Gastrocnemius medialis (tissue), 4 donors: Measurements from ENCODE around the gene C3orf85.

ENCODE experiments used
- POLR2A ChIP-seq, 2 donors: fragments of 450-650 bp; IDR thresholded peaks; one replicate each; pipeline ENCODE4 v1.6.1; 2017; ENCODE audit warnings: antibody characterized with exemption in 2 of 2, mild to moderate bottlenecking in 2 of 2, moderate library complexity in 2 of 2
- TF ChIP-seq, protein P1 (sequence below), 5 experiments: fragments of 450-650 bp in 3 of 5; fragments of 200-600 bp in 2 of 5; sonication (generic) in 2 of 5; IDR thresholded peaks in 4 of 5; conservative IDR thresholded peaks in 1 of 5; 1 replicate in 4 of 5; 2 replicates in 1 of 5; pipeline ENCODE4 v1.5.1; 2016 to 2019; ENCODE audit warnings: antibody characterized with exemption in 5 of 5, mild to moderate bottlenecking in 3 of 5, moderate library complexity in 3 of 5

DNA sequence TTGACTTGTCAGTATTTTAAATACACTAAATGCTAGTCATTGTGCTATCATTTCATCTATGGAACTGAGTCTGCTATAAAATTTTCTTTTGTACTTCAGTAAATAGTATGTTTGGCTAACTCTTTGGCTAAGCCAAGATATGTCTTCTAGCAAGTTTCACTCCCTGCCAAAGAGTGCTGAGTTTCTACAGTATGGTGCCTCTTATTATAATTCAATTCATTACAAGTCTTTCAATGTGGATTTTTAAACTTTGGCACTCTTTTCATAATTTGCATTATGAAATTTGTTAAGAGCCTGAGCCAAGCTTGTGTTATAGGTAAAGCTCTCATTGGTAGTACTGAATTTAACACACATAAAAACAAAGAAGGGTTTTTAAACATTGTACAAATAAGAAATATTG, 43.0 kb upstream of the C3orf85 start:
- TF ChIP-seq, protein P1, sequence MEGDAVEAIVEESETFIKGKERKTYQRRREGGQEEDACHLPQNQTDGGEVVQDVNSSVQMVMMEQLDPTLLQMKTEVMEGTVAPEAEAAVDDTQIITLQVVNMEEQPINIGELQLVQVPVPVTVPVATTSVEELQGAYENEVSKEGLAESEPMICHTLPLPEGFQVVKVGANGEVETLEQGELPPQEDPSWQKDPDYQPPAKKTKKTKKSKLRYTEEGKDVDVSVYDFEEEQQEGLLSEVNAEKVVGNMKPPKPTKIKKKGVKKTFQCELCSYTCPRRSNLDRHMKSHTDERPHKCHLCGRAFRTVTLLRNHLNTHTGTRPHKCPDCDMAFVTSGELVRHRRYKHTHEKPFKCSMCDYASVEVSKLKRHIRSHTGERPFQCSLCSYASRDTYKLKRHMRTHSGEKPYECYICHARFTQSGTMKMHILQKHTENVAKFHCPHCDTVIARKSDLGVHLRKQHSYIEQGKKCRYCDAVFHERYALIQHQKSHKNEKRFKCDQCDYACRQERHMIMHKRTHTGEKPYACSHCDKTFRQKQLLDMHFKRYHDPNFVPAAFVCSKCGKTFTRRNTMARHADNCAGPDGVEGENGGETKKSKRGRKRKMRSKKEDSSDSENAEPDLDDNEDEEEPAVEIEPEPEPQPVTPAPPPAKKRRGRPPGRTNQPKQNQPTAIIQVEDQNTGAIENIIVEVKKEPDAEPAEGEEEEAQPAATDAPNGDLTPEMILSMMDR (IDR thresholded peaks at IDR 0.05 in 4 of 5, conservative IDR thresholded peaks at IDR 0.05 in 1 of 5), result no peak
- no peak for TF ChIP-seq POLR2A (IDR thresholded peaks at IDR 0.05)
